Adrenal gland (tissue), 12 donors: ENCODE results near the gene RAB3B. TPM values are rescaled to one million over a fixed set of nuclear protein-coding genes. Genes with fewer than 3 reads are reported as not detected.
A peak's percentile ranks its signal among the peaks of the same experiment; 100 is the strongest.
"Not testable (repeated sequence)": the region's sequence is repeated elsewhere in the genome, so short reads cannot be mapped to it uniquely, and the experiment has no call there.

Experiments
- DNase-seq, 7 donors: peaks; one replicate each; pipeline ENCODE4 v3.0.0-alpha.2; 2019 to 2020
- H3K27ac ChIP-seq, 5 donors: fragments of 200-600 bp; sonication (generic) in 4 of 5; 1 replicate in 3 of 5; 2 replicates in 2 of 5; pipeline versions ENCODE4 v1.5.1 to v1.8.0; 2016 to 2020; ENCODE audit warnings: mild to moderate bottlenecking in 1 of 5
- H3K27me3 ChIP-seq: fragments of 200-600 bp; 2 replicates; pipeline ENCODE4 v1.8.0; 2021
- H3K36me3 ChIP-seq, 2 donors: fragments of 200-600 bp; replicated peaks in 1 of 2; 1 replicate in 1 of 2; 2 replicates in 1 of 2; pipeline versions ENCODE4 v1.5.1 to v1.8.0; 2018 to 2022
- H3K4me1 ChIP-seq, 2 donors: fragments of 200-600 bp; replicated peaks in 1 of 2; 1 replicate in 1 of 2; 2 replicates in 1 of 2; pipeline versions ENCODE4 v1.5.1 to v1.8.0; 2018 to 2021
- H3K4me3 ChIP-seq, 4 donors: fragments of 200-600 bp; sonication (generic) in 3 of 4; one replicate each; pipeline ENCODE4 v1.5.1; 2016 to 2018
- H3K9me3 ChIP-seq, 3 donors: fragments of 200-600 bp; sonication (generic) in 1 of 3; replicated peaks in 1 of 3; 1 replicate in 2 of 3; 2 replicates in 1 of 3; pipeline versions ENCODE4 v1.5.1 to v1.8.0; 2016 to 2021
- POLR2A ChIP-seq, 2 donors: fragments of 450-650 bp; IDR thresholded peaks; one replicate each; pipeline ENCODE4 v1.6.1; 2017; ENCODE audit warnings: antibody characterized with exemption in 2 of 2, mild to moderate bottlenecking in 2 of 2, moderate library complexity in 1 of 2
- WGBS, 4 donors: extraction: QIAGEN DNeasy Blood & Tissue Kit in 2 of 4; methylation state at CpG; one replicate each; pipeline versions ENCODE4 v1.1.5 to v1.1.7; 2013 to 2017; 5-methylcytosine and 5-hydroxymethylcytosine counted together
- intact Hi-C, 2 donors: fragments of 100-400 bp; cut with DNase I; formaldehyde crosslinking; loops; one replicate each; pipeline versions ENCODE4 v1.14.1 to v1.15.0; 2022 to 2023
- polyA plus RNA-seq, 3 donors: library from polyadenylated mRNA; stranded (reverse); fragments of 200-250 nt in 2 of 3; fragments of 350-450 nt in 1 of 3; fragmentation: Illumina TruSeq in 1 of 3; extraction: RNeasy Lipid Tissue Mini Kit (QIAGEN cat#74804) in 1 of 3; gene quantifications; one replicate each; pipeline ENCODE4 v1.2.3, GENCODE V29; 2013 to 2014
- total RNA-seq, 9 donors: library from RNA; depleted of rRNA in 4 of 9; stranded (reverse); fragments of >200 nt in 4 of 9; fragments of 120-200 nt in 1 of 9; fragmentation: NEBNext Ultra II Directional in 1 of 9; extraction: Animal tissue kit (Norgen Biotek cat#: 25700) in 1 of 9; gene quantifications; one replicate each; pipeline versions ENCODE4 v1.1.0 to v1.2.4, GENCODE V29; 2013 to 2023
- TF ChIP-seq, protein P1 (sequence below), 6 experiments: fragments of 450-650 bp in 4 of 6; fragments of 200-600 bp in 2 of 6; sonication (generic) in 1 of 6; IDR thresholded peaks; 1 replicate in 5 of 6; 2 replicates in 1 of 6; pipeline versions ENCODE4 v1.5.1 to v1.8.0; 2016 to 2021; ENCODE audit warnings: antibody characterized with exemption in 6 of 6, mild to moderate bottlenecking in 2 of 6, moderate library complexity in 1 of 6
- donor health status: healthy with polysubstance abuse.
- donor health status: Bipolar disorder and iron deficiency.
- donor health status: DM: yes; HTN: yes; CAD: no.
- donor health status: DM: no; HTN: no; CAD: no.
- donor health status: DM: no; HTN: no; CAD: no.
- donor health status: DM: yes; HTN: yes; CAD: no.

RAB3B gene
- total and polyA plus RNA-seq, 12 donors: 0.20 to 9.2 (median 2.1) TPM

DNA sequence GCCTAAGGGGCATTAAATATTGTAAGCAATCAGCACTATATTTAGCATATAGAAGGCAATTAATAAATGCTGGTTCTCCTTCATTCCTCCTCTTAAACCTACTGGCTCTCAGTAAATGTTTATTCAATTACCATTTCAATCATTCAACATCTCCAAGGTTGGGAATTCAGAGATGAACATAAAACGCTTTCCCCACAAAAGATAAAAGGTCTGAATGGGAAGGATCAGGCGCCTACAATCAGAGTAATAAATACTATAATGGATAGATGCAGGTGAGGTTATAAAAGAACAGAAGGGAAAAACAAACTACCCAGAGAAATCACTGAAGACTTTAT lies 43.5 kb upstream of the RAB3B start:
- Histone ChIP-seq H3K27me3 (no peaks in the 10 kb centered on the region), H3K4me1 (peaks cover 14 to 33% of the 10 kb centered on the region in 2 donors), H3K4me3 (peak overlapping the region in 1 of 4 donors; percentile 80), H3K27ac (peak overlapping the region; percentile 70 to 97 (median 92)), H3K36me3 (no peaks in the 10 kb centered on the region), H3K9me3 (no peaks in the 10 kb centered on the region)
- intact Hi-C loops: no loop called here
- TF ChIP-seq, protein P1, sequence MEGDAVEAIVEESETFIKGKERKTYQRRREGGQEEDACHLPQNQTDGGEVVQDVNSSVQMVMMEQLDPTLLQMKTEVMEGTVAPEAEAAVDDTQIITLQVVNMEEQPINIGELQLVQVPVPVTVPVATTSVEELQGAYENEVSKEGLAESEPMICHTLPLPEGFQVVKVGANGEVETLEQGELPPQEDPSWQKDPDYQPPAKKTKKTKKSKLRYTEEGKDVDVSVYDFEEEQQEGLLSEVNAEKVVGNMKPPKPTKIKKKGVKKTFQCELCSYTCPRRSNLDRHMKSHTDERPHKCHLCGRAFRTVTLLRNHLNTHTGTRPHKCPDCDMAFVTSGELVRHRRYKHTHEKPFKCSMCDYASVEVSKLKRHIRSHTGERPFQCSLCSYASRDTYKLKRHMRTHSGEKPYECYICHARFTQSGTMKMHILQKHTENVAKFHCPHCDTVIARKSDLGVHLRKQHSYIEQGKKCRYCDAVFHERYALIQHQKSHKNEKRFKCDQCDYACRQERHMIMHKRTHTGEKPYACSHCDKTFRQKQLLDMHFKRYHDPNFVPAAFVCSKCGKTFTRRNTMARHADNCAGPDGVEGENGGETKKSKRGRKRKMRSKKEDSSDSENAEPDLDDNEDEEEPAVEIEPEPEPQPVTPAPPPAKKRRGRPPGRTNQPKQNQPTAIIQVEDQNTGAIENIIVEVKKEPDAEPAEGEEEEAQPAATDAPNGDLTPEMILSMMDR (IDR thresholded peaks at IDR 0.05): no peak
- TF ChIP-seq POLR2A (IDR thresholded peaks at IDR 0.05): no peak
- 94 to 99% (median 95%) methylated on average over 2 of the region's 2 CpGs for WGBS, 4 donors
- DNase-seq: no peak

DNA sequence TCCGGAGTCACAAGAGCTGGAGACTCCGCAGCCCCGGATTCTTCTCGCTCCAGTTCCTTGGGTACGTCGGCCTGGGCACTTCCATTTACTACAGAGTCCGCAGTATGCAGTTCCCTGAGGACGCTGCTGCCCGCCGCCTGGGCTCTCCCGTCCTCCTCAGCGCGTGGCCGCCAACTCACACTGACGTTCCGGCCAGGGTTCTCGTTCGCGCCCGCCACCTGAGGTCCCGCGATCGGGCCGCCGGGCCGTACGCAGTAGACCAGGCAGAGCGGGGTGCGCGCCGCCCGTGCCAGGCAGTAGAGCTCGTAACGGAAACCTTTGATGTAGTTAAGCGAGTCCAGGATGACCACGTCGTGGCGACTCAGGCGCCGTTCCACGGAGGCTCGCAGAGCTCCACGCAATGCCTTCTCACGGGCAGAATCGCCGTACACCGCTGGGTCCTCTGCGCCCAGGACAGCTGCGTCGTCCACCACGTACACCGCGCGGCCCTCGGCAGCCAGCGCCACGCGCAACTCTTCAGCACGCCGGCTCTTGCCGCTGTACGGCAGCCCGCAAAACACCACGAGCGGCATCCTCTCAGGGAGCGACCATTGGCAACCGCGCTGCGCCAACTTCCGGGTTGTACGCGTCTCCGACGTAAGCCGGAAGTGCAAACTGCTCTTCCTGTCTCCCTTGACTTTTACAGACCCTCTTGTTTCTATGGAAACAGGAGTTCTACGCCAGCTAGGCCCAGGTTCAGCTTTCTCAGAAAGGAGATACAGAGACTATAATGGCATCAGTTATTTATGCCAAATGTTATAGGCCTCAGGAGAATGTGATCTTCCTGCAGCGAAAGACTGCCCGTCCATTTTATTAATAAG lies 42.9 kb upstream of the RAB3B start, which contains the start of gene KTI12:
Gene KTI12 (minus strand): TSS at position 621 of the 860 bp plus-strand sequence. CDS start 49 bp downstream, at position 572.
- peak; percentile 56 to 74 for TF ChIP-seq POLR2A (IDR thresholded peaks at IDR 0.05)
- TF ChIP-seq, protein P1 (IDR thresholded peaks at IDR 0.05): no peak
- Histone ChIP-seq H3K4me3 (peak within 1 kb of the TSS; percentile 55 to 80 (median 64)), H3K36me3 (no peaks in the 10 kb centered on the region), H3K4me1 (peaks cover 14 to 33% of the 10 kb centered on the region in 2 donors), H3K27me3 (no peaks in the 10 kb centered on the region), H3K9me3 (no peaks in the 10 kb centered on the region), H3K27ac (peak within 1 kb of the TSS; percentile 70 to 97 (median 92))
- 2 to 14% (median 6%) methylated on average over 9 to 78 of the region's 78 CpGs for WGBS, 4 donors
- intact Hi-C loops: no loop called here
- peak; percentile 79 to 94 (median 88) for DNase-seq

DNA sequence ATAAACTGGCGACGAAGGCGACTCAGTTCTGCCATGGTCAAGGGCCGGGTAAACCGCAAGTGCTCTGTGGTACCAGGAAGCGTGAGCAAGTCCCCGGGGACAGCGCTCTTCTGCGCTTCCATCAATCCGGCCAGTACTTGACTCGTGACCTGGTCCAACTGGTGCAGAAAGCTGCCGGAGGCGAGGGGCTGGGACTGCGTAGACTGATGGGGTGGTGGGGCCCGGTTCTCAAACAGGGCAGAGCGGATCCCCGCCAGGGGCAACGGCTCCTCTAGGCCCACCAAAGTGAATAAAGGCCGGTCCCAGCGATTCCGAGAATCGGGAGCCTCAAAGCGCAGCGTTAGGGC lies 42.3 kb upstream of the RAB3B start:
- peak; percentile 42 to 77 (median 60) for DNase-seq
- no peak for TF ChIP-seq POLR2A (IDR thresholded peaks at IDR 0.05)
- TF ChIP-seq, protein P1 (IDR thresholded peaks at IDR 0.05): no peak
- H3K36me3 ChIP-seq: peaks cover 0 to 5% of the 10 kb centered on the region in 2 donors
- no peaks in the 10 kb centered on the region for H3K9me3 ChIP-seq
- intact Hi-C loops: no loop called here
- 1 to 4% (median 2%) methylated on average over 13 to 24 of the region's 24 CpGs for WGBS, 4 donors
- peak overlapping the region in 3 of 4 donors; percentile 63 to 80 (median 65) for H3K4me3 ChIP-seq
- H3K4me1 ChIP-seq: peaks cover 14 to 33% of the 10 kb centered on the region in 2 donors
- no peaks in the 10 kb centered on the region for H3K27me3 ChIP-seq
- H3K27ac ChIP-seq: peak overlapping the region; percentile 70 to 97 (median 92)

DNA sequence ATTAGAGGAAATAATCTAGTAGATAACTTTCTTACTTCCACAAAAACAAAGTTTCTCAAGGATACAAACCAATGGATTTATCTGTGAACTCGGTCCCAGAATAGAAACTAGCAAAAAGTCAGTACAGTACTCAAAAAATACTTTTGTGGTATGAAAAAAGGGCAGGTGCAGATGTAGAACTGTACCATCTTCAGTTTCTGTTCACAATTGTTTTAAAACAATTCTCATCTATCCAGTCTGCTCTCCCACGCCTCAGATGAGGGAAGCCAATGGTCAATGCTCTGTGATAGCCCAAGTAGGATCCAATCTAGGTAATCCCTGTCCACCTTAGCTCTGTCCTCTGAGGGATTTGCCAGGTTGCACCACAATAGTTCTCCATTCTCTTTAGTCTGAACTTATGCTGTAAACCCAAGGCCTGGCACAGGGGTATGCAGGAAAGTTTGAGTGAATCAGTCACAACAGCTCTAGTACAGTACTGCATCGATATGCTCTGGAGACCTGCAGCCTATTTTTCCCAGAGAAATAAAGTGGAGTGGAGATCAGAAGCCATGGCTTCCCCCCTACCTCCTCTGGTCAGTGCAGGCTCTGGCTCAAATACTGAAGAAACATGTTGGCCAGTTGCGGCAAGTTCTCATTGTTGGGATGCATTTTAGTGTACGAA lies 41.8 kb upstream of the RAB3B start:
- Histone ChIP-seq H3K4me3 (peak overlapping the region in 3 of 4 donors; percentile 63 to 80 (median 65)), H3K27ac (peak overlapping the region in 3 of 5 donors; percentile 70 to 97 (median 92)), H3K27me3 (no peaks in the 10 kb centered on the region), H3K36me3 (peaks cover 0 to 9% of the 10 kb centered on the region in 2 donors), H3K4me1 (peaks cover 14 to 33% of the 10 kb centered on the region in 2 donors), H3K9me3 (no peaks in the 10 kb centered on the region)
- intact Hi-C loops: no loop called here
- no peak for DNase-seq
- TF ChIP-seq POLR2A (IDR thresholded peaks at IDR 0.05): no peak
- TF ChIP-seq, protein P1 (IDR thresholded peaks at IDR 0.05): no peak
- 37 to 44% (median 40%) methylated on average over 5 of the region's 5 CpGs for WGBS, 4 donors

DNA sequence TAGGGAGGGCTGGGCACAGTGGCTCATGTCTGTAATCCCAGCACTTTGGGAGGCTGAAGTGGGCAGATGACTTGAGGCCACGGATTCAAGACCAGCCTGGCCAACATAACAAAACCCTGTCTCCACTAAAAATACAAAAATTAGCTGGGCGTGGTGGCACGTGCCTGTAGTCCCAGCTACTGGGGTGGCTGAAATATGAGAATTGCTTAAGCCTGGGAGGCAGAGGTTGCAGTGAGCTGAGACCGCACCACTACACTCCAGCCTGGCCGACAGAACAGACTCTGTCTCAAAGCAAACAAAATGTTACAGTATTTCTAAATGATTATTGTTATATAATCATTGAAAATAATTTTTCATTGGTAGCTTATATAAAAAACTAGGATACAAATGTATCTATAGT lies 38.3 kb upstream of the RAB3B start:
- H3K27me3 ChIP-seq, intact Hi-C loops, DNase-seq, H3K9me3 ChIP-seq, H3K4me3 ChIP-seq, H3K27ac ChIP-seq: not testable (repeated sequence)
- peaks cover 14 to 29% of the 10 kb centered on the region in 2 donors for H3K4me1 ChIP-seq
- peaks cover 0 to 26% of the 10 kb centered on the region in 2 donors for H3K36me3 ChIP-seq
- 80 to 96% (median 88%) methylated on average over 5 of the region's 5 CpGs for WGBS, 4 donors
